ENCODE results near the gene SGCD.

The SGCD gene

GRCh38 chr5:156523607-156524006 is 196.6 kb downstream of the SGCD start:
- H3K4me3 ChIP-seq (ENCODE audit: control insufficient read depth, low read depth, low read length): no peak overlapping the region
- no peak for DNase-seq (ENCODE audit: low read depth)
- TF ChIP-seq, protein P1, sequence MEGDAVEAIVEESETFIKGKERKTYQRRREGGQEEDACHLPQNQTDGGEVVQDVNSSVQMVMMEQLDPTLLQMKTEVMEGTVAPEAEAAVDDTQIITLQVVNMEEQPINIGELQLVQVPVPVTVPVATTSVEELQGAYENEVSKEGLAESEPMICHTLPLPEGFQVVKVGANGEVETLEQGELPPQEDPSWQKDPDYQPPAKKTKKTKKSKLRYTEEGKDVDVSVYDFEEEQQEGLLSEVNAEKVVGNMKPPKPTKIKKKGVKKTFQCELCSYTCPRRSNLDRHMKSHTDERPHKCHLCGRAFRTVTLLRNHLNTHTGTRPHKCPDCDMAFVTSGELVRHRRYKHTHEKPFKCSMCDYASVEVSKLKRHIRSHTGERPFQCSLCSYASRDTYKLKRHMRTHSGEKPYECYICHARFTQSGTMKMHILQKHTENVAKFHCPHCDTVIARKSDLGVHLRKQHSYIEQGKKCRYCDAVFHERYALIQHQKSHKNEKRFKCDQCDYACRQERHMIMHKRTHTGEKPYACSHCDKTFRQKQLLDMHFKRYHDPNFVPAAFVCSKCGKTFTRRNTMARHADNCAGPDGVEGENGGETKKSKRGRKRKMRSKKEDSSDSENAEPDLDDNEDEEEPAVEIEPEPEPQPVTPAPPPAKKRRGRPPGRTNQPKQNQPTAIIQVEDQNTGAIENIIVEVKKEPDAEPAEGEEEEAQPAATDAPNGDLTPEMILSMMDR (conservative IDR thresholded peaks at IDR 0.05; ENCODE audit: control insufficient read depth, insufficient read depth, low read depth, low read length): no peak

- DNase-seq (ENCODE audit: low read depth): no peak
- TF ChIP-seq, protein P1 (conservative IDR thresholded peaks at IDR 0.05; ENCODE audit: control insufficient read depth, insufficient read depth, low read depth, low read length): no peak
- no peak overlapping the region for H3K4me3 ChIP-seq (ENCODE audit: control insufficient read depth, low read depth, low read length)
These were observed 199.3 kb downstream of the SGCD start for GRCh38 chr5:156526081-156526925.

- TF ChIP-seq, protein P1 (conservative IDR thresholded peaks at IDR 0.05; ENCODE audit: control insufficient read depth, insufficient read depth, low read depth, low read length): no peak
- H3K4me3 ChIP-seq (ENCODE audit: control insufficient read depth, low read depth, low read length): no peak overlapping the region
- no peak for DNase-seq (ENCODE audit: low read depth)
These were observed 200.6 kb downstream of the SGCD start for GRCh38 chr5:156527611-156528010.

DNA sequence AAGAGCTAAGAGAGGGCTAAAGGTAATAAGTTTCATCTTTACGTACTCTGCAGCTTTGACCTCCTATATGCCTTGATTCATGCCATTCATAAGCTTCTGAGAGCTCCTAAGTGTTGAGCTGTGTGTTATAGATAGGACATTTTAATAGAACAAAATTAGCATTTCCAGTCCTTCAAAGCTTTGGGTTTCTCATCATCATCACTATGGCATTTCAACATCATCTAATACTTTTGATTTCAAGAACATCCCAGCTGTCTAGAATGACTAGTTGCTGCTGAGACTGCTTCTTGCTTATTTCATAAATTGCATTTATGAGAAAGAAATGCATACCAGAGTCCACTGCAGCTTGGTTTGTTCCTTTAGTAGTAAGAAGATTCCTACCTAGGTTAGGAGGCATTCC is 201.7 kb downstream of the SGCD start:
- no peak overlapping the region for H3K4me3 ChIP-seq (ENCODE audit: control insufficient read depth, low read depth, low read length)
- no peak for DNase-seq (ENCODE audit: low read depth)
- TF ChIP-seq, protein P1 (conservative IDR thresholded peaks at IDR 0.05; ENCODE audit: control insufficient read depth, insufficient read depth, low read depth, low read length): no peak

DNA sequence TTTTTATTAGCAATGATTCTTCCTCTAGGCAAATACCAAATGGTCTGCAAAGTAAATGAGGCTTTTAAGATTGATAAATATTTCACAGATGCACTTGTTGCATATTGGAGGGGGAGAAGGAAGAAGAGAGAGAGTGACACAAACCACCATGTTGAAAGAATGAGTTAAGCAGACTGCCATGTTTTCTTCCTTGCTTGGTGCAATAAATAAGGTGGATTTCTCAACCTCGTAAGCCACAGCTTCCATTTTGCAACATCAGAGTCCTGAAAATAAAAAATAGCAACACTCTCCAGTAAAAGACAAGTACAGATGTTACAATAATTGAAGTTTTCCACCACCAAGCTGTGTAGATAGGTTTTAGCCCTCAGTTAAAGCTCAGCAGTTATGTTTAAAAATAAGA is 202.9 kb downstream of the SGCD start:
- H3K4me3 ChIP-seq (ENCODE audit: control insufficient read depth, low read depth, low read length): no peak overlapping the region
- TF ChIP-seq, protein P1 (conservative IDR thresholded peaks at IDR 0.05; ENCODE audit: control insufficient read depth, insufficient read depth, low read depth, low read length): no peak
- DNase-seq (ENCODE audit: low read depth): peak; percentile 49

DNA sequence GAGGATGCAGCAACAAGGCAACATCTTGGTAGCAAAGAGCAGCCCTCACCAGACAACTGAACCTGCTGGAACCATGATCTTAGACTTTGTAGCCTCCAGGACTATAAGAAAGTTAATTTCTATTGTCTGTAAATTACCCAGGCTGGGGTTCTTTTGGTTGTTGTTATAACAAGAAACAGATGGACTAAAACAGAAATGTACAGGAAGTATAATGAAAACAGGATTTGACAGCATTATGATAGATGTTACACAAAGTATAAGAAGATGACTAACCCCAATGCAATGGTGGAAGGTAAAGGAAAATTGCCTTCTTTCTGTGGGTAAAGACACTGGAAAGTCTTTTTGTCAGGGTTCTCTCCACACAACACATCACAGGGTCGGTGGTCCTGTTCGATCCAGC is 204.2 kb downstream of the SGCD start:
- TF ChIP-seq, protein P1 (conservative IDR thresholded peaks at IDR 0.05; ENCODE audit: control insufficient read depth, insufficient read depth, low read depth, low read length): no peak
- no peak overlapping the region for H3K4me3 ChIP-seq (ENCODE audit: control insufficient read depth, low read depth, low read length)
- peak; percentile 25 for DNase-seq (ENCODE audit: low read depth)

Data from fibroblast of mammary gland (primary cell).